ENCODE results near the gene DCUN1D4. TPM values are rescaled to one million over a fixed set of nuclear protein-coding genes. Genes with fewer than 3 reads are reported as not detected.

Gene DCUN1D4
- total and polyA plus RNA-seq, 4 donors = 15.2 to 33.9 (median 21.8) TPM

- TF ChIP-seq ATF3 (IDR thresholded peaks at IDR 0.05) (no peak), TAF1 (conservative IDR thresholded peaks at IDR 0.05) (no peak), EGR1 (IDR thresholded peaks at IDR 0.05; ENCODE audit: low read depth in 2 of 2) (no peak), RAD21 (IDR thresholded peaks at IDR 0.05) (no peak), CTCF (IDR thresholded peaks at IDR 0.05; ENCODE audit: low read depth, low read length, missing input control) (no peak), GABPA (IDR thresholded peaks at IDR 0.05 in 1 of 2, conservative IDR thresholded peaks at IDR 0.05 in 1 of 2) (no peak)
These were observed 88.5 kb downstream of the DCUN1D4 start (continued) for GRCh38 chr4:51931461-51931860.

GRCh38 chr4:51932261-51932660, 89.3 kb downstream of the DCUN1D4 start:
- Histone ChIP-seq H3K27ac (ENCODE audit: low read depth in 1 of 2, low read length in 2 of 2) (no peak overlapping the region), H3K9ac (ENCODE audit: low read depth in 1 of 2, low read length in 2 of 2) (no peak overlapping the region), H3K36me3 (ENCODE audit: control insufficient read depth in 4 of 4, insufficient read depth in 3 of 4, low read depth in 1 of 4, low read length in 3 of 4) (no peaks in the 10 kb centered on the region), H3K27me3 (ENCODE audit: control insufficient read depth in 4 of 4, insufficient read depth in 4 of 4, low read length in 3 of 4) (no peaks in the 10 kb centered on the region), H3K9me3 (ENCODE audit: control insufficient read depth in 4 of 4, low read length in 3 of 4) (no peaks in the 10 kb centered on the region), H3K4me1 (ENCODE audit: control insufficient read depth in 4 of 4, insufficient read depth in 4 of 4, low read length in 3 of 4) (no peaks in the 10 kb centered on the region), H3K4me3 (ENCODE audit: low read depth in 1 of 3, low read length in 3 of 3) (no peak overlapping the region)
- TF ChIP-seq TAF1 (conservative IDR thresholded peaks at IDR 0.05) (no peak), JUND (IDR thresholded peaks at IDR 0.05) (no peak), HNF4A (conservative IDR thresholded peaks at IDR 0.05) (no peak), EGR1 (IDR thresholded peaks at IDR 0.05; ENCODE audit: low read depth in 2 of 2) (no peak), FOXA2 (IDR thresholded peaks at IDR 0.05) (no peak), SP1 (IDR thresholded peaks at IDR 0.05) (no peak), RAD21 (IDR thresholded peaks at IDR 0.05) (no peak), RXRA (IDR thresholded peaks at IDR 0.05) (no peak), REST (IDR thresholded peaks at IDR 0.05) (no peak), GABPA (IDR thresholded peaks at IDR 0.05 in 1 of 2, conservative IDR thresholded peaks at IDR 0.05 in 1 of 2) (no peak), NR2F2 (IDR thresholded peaks at IDR 0.05) (no peak), YY1 (IDR thresholded peaks at IDR 0.05) (no peak), CTCF (IDR thresholded peaks at IDR 0.05; ENCODE audit: low read depth, low read length, missing input control) (no peak), FOXA1 (IDR thresholded peaks at IDR 0.05) (no peak), MAX (IDR thresholded peaks at IDR 0.05) (no peak)
- 77% methylated on average over 2 of the region's 2 CpGs for WGBS
- DNase-seq (ENCODE audit: low spot score) = no peak

All from liver (tissue), 9 donors.